Kasumi-1 (cell line): ENCODE data around the gene ZBTB9.
A peak's percentile ranks its signal among the peaks of the same experiment; 100 is the strongest.

ENCODE experiments used
- DNase-seq, 2 experiments: peaks; one replicate each; lab custom pipeline; 2025; lab: John Stamatoyannopoulos, UW

The ZBTB9 gene, protein sequence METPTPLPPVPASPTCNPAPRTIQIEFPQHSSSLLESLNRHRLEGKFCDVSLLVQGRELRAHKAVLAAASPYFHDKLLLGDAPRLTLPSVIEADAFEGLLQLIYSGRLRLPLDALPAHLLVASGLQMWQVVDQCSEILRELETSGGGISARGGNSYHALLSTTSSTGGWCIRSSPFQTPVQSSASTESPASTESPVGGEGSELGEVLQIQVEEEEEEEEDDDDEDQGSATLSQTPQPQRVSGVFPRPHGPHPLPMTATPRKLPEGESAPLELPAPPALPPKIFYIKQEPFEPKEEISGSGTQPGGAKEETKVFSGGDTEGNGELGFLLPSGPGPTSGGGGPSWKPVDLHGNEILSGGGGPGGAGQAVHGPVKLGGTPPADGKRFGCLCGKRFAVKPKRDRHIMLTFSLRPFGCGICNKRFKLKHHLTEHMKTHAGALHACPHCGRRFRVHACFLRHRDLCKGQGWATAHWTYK

GRCh38 chr6:33454009-33454946 lies at the start of gene ZBTB9:
Gene ZBTB9 (plus strand): TSS chr6:33454576. CDS start chr6:33455101, 525 bp downstream.
- DNase-seq: peak; percentile 95

DNA sequence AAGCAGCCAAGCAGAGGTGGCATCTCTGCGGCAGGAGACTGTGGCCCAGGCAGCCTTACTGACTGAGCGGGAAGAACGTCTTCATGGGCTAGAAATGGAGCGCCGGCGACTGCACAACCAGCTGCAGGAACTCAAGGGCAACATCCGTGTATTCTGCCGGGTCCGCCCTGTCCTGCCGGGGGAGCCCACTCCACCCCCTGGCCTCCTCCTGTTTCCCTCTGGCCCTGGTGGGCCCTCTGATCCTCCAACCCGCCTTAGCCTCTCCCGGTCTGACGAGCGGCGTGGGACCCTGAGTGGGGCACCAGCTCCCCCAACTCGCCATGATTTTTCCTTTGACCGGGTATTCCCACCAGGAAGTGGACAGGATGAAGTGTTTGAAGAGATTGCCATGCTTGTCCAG lies 49.5 kb upstream of the ZBTB9 start:
- no peak for DNase-seq

DNA sequence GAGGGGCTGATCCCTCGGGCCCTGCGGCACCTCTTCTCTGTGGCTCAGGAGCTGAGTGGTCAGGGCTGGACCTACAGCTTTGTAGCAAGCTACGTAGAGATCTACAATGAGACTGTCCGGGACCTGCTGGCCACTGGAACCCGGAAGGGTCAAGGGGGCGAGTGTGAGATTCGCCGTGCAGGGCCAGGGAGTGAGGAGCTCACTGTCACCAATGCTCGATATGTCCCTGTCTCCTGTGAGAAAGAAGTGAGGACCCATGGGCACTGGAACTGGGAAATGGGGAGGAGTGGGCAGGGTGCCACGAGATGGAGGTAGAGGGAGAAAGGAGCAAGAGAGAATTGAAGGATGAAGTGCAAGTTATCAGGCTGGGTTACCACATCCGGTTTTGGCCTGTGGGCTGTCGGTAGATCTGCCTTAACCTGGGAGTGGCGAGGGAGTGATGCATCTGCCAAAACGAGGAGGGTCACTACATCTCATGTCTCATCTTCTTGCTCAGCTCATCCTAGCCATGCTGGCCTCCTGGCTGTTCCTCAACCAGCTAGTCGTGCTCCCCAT lies 48.9 kb upstream of the ZBTB9 start:
- no peak for DNase-seq

GRCh38 chr6:33406126-33406525 lies 48.2 kb upstream of the ZBTB9 start:
- DNase-seq: no peak

DNA sequence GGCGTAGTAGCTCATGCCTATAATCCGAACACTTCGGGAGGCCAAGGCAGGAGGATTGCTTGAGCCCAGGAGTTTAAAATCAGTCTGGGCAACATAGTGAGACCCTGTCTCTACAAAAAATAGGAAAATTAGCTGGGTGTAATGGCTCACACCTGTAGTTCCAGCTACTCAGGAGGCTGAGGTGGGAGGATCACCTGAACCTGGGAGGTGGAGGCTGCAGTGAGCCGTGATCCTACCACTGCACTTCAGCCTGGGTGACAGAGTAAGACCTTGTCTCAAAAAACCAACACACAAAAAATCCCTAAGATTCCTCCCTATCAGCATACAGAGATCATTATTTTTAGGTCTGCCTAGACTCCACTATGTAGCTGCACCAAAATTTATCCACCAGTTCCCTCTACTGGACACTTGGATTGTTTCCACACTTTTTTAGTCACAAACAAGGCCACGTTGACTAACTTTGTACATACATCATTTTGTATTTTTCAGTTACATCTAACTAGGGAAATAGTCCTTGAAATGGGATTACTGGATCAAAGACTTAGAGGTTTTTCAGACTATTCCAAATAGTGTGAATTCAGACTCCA lies 47.2 kb upstream of the ZBTB9 start:
- DNase-seq: peak; percentile 51 to 55

DNA sequence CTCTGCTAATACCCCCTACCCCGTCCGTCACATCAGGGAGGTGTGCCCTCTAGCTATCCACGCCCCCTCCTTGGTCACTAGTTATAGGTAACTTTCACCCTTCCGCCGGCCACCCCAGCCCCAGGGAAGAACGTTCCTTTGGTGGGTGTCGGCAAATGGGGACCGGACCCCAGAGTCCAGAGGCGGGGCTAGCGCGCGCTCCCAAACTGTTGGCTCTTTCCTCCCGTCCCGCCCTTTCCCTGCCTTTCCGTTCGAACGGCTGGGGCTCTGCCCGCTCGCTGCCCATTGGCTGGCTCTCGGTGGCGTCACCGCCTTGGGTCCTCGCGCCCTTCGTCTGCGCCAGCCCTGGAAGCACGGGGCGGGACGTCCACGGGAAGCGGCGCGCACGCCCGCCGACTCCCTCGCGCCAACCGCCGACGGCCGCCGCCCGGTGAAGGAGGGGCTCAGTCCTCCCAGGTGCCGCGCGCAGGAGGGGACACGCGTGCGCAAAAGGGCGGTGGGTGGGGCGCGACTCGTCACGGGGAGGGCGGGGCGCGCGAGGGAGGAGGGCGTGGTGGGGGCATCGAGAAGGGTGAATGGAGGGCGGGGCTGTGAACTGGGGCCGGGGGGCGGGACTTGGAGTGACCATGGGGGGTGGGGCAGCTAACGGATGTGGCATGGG lies 44.2 kb upstream of the ZBTB9 start:
- DNase-seq: peak; percentile 93 to 95

DNA sequence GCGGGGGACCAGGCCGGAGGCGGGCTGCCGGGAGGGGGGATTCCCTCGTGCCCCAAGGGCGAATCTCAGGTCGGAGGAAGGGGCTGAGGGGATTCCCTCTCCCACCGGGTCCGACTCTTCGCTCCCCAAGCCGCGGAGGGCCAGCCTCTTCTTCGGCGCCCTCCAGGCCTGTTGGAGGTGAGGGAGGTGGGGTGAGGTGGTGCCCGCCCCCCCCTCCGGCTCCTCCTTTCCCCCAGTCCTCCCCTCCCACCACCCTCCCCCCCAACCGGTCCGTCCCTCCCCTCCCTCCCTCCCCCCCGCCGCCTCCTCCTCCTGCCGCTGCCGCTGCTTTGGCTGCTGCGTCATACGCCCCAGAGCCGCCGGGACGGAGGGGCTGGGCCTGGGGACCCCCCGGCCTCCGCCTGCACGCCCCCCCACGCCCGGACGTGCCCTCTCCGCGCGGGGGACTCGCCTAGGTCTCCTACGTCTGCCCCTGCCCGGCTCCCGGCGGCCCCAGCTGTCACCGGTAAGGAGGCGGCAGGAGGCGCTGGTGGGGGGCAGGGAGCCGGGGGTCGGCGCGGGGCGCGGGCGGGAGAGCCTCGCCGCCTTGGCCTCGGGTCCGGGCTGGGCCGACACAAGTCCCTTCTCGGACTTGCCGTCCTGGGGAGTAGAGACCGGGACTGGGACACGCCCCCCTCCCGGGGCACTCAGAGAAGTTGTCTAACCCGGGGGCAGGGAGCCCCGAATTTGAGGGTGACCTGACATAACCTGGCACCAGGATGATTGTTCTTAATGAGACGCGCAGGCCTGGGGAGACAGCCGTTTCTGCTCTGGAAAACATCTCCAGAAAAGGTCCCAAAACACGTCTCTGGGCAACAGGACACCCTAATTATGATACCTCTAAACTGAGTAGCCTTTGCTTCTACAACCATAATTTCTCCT lies 43.4 kb upstream of the ZBTB9 start, which contains the start of gene PHF1:
Gene PHF1, plus strand, starts transcription at position 304 of the 921 bp plus-strand sequence. CDS start 1,250 bp downstream, outside the sequence.
- peak; percentile 74 to 78 for DNase-seq

DNA sequence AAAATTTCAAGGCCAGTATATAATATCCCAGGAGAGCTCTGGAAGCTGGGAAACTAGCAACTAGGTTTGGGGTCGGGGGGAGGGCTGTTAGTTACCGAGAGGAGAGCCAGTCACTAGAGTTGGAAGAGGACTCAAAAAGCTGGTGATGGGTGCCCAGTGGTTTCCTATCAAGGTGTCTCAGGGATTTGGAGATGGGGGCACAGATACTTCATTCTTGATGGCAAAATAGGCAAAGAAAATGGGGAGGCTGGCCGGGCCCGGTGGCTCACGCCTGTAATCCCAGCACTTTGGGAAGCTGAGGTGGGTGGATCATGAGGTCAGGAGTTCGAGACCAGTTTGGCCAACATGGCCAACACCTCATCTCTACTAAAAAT lies 42.8 kb upstream of the ZBTB9 start:
- peak in 1 of 2 experiments; percentile 11 for DNase-seq

- DNase-seq: no peak
Observed at GRCh38 chr6:33412140-33413009, 42.0 kb upstream of the ZBTB9 start.

DNA sequence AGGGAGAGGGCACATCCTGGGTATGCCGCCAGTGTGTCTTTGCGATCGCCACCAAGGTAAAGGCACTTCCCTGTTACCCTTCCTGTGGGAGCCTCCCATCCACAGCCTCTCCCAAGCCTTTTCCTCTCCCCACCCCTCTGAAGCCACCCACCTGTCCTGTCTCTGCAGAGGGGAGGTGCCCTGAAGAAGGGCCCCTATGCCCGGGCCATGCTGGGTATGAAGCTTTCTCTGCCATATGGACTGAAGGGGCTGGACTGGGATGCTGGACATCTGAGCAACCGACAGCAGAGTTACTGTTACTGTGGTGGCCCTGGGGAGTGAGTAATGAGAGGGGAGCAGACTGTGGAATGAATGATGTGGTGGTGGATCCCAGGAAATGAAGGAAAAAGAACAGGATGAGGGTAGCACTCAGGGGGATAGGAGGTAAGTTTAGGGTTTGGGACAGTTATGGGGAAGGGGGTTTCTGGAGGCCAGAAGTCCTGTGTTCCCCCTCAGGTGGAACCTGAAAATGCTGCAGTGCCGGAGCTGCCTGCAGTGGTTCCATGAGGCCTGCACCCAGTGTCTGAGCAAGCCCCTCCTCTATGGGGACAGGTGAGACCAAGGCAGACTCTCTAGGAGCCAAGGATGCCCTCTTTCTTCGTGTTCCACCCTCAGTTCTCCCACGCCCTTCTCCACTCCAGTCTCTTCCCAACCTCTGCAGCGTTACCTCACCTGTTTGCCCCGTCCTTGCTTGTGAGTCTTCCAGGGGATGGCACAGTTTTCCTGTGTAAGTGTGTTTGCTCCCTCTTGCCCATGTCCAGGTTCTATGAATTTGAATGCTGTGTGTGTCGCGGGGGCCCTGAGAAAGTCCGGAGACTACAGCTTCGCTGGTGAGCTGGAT lies 40.9 kb upstream of the ZBTB9 start:
- no peak for DNase-seq

- DNase-seq: peak; percentile 30 to 42
Observed at GRCh38 chr6:33414592-33415271, 39.6 kb upstream of the ZBTB9 start.

DNA sequence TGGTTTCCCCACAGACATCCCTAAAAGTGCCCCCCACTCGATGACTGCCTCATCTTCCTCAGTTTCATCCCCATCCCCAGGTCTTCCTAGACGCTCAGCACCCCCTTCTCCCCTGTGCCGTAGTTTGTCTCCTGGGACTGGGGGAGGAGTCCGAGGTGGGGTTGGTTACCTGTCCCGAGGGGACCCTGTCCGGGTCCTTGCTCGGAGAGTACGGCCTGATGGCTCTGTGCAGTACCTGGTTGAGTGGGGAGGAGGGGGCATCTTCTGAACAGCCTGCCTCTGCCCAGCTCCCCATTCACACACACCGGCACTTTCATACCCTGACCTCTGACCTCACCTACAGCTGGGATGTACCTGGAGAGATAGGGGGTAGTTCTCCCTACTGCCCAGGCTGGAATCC lies 38.5 kb upstream of the ZBTB9 start:
- no peak for DNase-seq

DNA sequence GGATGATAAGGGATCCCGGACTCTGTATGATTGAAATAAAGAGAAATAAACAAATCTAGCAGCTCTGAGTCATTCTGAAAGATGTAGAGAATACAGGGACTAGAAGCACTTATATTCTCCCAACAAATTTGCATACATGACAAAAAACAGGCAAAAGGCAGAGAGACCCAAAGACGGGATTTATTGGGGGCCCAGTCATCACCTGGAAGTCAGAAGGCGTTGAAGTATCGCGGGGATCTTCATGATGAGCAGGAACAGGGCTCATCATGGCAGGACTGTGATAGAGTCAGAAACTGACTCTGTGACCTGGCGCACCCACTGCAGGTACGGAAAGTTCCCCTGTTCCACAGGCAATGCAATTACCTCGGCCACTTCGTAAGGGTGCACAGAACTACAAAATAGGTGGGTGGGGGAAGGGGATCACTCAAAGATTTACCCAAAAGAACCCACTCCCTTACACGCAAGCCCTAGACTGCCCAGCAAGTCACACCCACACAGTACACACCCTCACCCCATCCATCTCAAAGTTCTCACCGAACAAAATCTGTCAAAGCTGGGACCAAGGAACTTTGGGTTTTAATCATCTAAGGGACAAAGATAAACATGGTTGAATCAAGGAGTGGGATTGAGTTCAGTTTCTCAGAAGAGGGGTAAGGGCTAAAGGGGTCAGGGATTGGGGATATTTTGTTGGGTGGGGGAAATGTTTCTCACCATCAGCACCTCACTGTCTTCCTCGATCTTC lies 37.8 kb upstream of the ZBTB9 start:
- DNase-seq: no peak

DNA sequence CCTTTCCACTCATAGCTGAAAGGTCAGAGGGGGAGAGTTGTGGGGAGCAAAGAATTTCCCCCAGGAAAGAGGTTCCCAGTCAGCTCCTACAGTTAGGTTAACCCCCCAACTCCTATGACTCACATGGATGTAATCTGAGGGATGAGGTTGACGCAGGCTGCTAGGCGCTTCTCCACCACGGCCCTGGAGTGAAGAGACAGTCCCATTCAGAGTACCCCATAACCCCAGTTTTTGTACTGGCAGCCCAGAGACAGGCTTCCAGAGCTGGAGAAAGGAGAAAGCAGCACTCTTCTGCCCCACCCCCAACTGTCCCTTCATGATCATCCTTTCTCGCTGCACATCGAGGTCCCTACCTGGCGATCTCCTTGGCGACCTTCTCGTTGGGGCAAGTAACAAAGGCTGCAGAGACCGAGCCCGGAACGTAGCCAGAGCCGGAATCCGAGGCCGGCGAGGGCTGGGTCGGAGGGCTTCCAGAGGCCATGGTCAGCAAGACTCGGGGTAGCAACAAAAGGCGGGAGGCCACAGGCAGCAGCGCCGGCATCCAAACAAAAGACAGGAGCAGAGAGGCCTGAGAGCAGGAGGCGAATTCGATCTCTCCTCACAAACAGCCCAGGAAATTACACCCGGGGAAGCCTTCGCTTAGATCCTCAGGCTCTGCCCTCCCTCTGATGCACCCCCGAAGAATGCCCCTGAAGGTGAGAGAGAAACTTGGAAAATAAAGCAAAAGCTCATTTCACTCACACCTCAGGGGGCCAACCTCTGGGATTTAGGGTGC lies 37.1 kb upstream of the ZBTB9 start:
- no peak for DNase-seq

- peak; percentile 99 for DNase-seq
Observed at GRCh38 chr6:33417903-33418689, 36.3 kb upstream of the ZBTB9 start, which contains the start of gene CUTA. Gene CUTA (minus strand): TSS chr6:33418107. CDS start chr6:33418000, 107 bp downstream.
